Hepatic stellate cell (primary cell): Measurements from ENCODE around the gene NIF3L1.
"Not testable (repeated sequence)": the region's sequence is repeated elsewhere in the genome, so short reads cannot be mapped to it uniquely, and the experiment has no call there.

Experiments
- DNase-seq: peaks from one replicate; pipeline ENCODE4 v3.0.0; 2011; ENCODE audit warnings: low spot score

Gene NIF3L1

GRCh38 chr2:200871151-200871550 lies 18.0 kb upstream of the NIF3L1 start:
- DNase-seq = no peak

GRCh38 chr2:200873560-200873959 lies 15.6 kb upstream of the NIF3L1 start:
- no peak for DNase-seq

GRCh38 chr2:200877443-200877842 lies 11.7 kb upstream of the NIF3L1 start:
- DNase-seq = no peak

GRCh38 chr2:200878289-200878880 lies 10.8 kb upstream of the NIF3L1 start:
- no peak for DNase-seq

GRCh38 chr2:200881715-200882249 lies 7.4 kb upstream of the NIF3L1 start:
- not testable (repeated sequence) for DNase-seq

- no peak for DNase-seq
Measured at GRCh38 chr2:200899482-200899881, 10.3 kb downstream of the NIF3L1 start.

- DNase-seq = peak; percentile 78
Measured at GRCh38 chr2:200901459-200902072, 12.4 kb downstream of the NIF3L1 start.

GRCh38 chr2:200905618-200906296 lies 16.6 kb downstream of the NIF3L1 start:
- peak; percentile 62 for DNase-seq

GRCh38 chr2:200909958-200910357 lies 20.8 kb downstream of the NIF3L1 start:
- no peak for DNase-seq

- DNase-seq = peak; percentile 55
Measured at GRCh38 chr2:200913654-200914053, 24.5 kb downstream of the NIF3L1 start.

GRCh38 chr2:200922439-200922838 lies 33.3 kb downstream of the NIF3L1 start:
- no peak for DNase-seq

- no peak for DNase-seq
Measured at GRCh38 chr2:200929334-200930249, 40.4 kb downstream of the NIF3L1 start.

- no peak for DNase-seq
Measured at GRCh38 chr2:200930947-200931626, 41.9 kb downstream of the NIF3L1 start.

- DNase-seq = no peak
Measured at GRCh38 chr2:200939832-200940231, 50.7 kb downstream of the NIF3L1 start.

GRCh38 chr2:200943527-200944105 lies 54.4 kb downstream of the NIF3L1 start:
- DNase-seq = no peak

GRCh38 chr2:200944467-200945394 lies 55.6 kb downstream of the NIF3L1 start:
- DNase-seq = peak; percentile 28

GRCh38 chr2:200945395-200945729 lies 56.2 kb downstream of the NIF3L1 start:
- no peak for DNase-seq

- no peak for DNase-seq
Measured at GRCh38 chr2:200950378-200950777, 61.2 kb downstream of the NIF3L1 start.
